ENCODE measurements around the gene ADAMTS10. TPM values are rescaled to one million over a fixed set of nuclear protein-coding genes. Genes with fewer than 3 reads are reported as not detected.
A peak's percentile ranks its signal among the peaks of the same experiment; 100 is the strongest.

The ADAMTS10 gene
- total and polyA plus RNA-seq, 2 of the 13 experiments (the other 11 are each of a cell fraction or from before 2014, with no cell fraction given) = 0.49 to 1.7 TPM

DNA sequence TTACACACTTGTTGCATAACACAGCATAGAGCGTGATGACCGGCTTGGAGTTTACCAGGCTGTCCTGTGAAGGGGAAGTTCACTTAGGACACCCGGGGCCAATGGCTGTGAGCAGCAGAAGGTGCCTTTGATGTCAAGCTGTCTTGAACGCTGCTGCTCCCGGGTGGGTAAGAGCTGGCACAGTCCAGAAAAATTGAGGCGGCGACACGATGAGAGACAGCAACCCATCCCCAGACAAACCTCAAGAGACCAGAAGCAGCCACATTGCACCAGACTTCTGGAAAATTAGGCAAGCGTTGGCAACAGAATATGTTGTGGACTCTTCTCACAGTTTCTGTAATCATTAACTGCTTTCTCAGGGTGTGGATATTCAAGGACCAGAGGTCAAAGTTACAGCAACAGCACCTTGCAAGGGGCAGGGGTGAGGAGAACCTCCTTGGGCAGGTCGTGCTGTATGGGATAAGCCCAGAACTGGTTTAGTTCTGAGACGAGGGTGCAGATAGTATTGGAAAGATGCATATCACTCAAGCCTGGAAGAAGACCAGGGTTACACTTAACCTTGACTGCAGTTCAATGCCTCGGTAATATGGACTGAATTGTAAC lies 30.0 kb upstream of the ADAMTS10 start (continued):
- TF ChIP-seq NCOA1 (CRISPR knock-in tag; IDR thresholded peaks at IDR 0.05) = 0 out of 2 replicates have a peak, but pooled peaks have one; percentile 46
- TF ChIP-seq NKX3-1 (CRISPR knock-in tag; IDR thresholded peaks at IDR 0.05) = no peak
- peak; percentile 70 for TF ChIP-seq ASH2L (IDR thresholded peaks at IDR 0.05; ENCODE audit: insufficient read length, low read depth, low read length)
- TF ChIP-seq DPF2 (CRISPR knock-in tag; IDR thresholded peaks at IDR 0.05; ENCODE audit: borderline replicate concordance, low read depth) = peak; percentile 87
- TF ChIP-seq, protein P1, sequence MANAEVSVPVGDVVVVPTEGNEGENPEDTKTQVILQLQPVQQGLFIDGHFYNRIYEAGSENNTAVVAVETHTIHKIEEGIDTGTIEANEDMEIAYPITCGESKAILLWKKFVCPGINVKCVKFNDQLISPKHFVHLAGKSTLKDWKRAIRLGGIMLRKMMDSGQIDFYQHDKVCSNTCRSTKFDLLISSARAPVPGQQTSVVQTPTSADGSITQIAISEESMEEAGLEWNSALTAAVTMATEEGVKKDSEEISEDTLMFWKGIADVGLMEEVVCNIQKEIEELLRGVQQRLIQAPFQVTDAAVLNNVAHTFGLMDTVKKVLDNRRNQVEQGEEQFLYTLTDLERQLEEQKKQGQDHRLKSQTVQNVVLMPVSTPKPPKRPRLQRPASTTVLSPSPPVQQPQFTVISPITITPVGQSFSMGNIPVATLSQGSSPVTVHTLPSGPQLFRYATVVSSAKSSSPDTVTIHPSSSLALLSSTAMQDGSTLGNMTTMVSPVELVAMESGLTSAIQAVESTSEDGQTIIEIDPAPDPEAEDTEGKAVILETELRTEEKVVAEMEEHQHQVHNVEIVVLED (CRISPR knock-in tag; IDR thresholded peaks at IDR 0.05; ENCODE audit: borderline replicate concordance) = no peak; the same call in 1 of the 2 replicates
- 0 out of 2 replicates have a peak, but pooled peaks have one; percentile 85 for TF ChIP-seq ZNF224 (CRISPR knock-in tag; IDR thresholded peaks at IDR 0.05)
- TF ChIP-seq POLR2AphosphoS2 (IDR thresholded peaks at IDR 0.05; ENCODE audit: low read depth, low read length) = no peak
- TF ChIP-seq ZFP62 (CRISPR knock-in tag; IDR thresholded peaks at IDR 0.05) = no peak
- TF ChIP-seq ZMYM2 (CRISPR knock-in tag; IDR thresholded peaks at IDR 0.05) = no peak
- 0 out of 2 replicates have a peak, but pooled peaks have one; percentile 44 for TF ChIP-seq MTA1 (CRISPR knock-in tag; IDR thresholded peaks at IDR 0.05; ENCODE audit: borderline replicate concordance)
- no peak for TF ChIP-seq NFATC3 (CRISPR knock-in tag; IDR thresholded peaks at IDR 0.05)
- TF ChIP-seq ZNF703 (CRISPR knock-in tag; IDR thresholded peaks at IDR 0.05; ENCODE audit: borderline replicate concordance) = no peak
- TF ChIP-seq ZNF510 (CRISPR knock-in tag; IDR thresholded peaks at IDR 0.05; ENCODE audit: low read depth) = no peak
- no peak for TF ChIP-seq HMGA1 (CRISPR knock-in tag; conservative IDR thresholded peaks at IDR 0.05)
- no peak for TF ChIP-seq IRX3 (CRISPR knock-in tag; IDR thresholded peaks at IDR 0.05; ENCODE audit: borderline replicate concordance, low read depth)
- TF ChIP-seq, protein P2, sequence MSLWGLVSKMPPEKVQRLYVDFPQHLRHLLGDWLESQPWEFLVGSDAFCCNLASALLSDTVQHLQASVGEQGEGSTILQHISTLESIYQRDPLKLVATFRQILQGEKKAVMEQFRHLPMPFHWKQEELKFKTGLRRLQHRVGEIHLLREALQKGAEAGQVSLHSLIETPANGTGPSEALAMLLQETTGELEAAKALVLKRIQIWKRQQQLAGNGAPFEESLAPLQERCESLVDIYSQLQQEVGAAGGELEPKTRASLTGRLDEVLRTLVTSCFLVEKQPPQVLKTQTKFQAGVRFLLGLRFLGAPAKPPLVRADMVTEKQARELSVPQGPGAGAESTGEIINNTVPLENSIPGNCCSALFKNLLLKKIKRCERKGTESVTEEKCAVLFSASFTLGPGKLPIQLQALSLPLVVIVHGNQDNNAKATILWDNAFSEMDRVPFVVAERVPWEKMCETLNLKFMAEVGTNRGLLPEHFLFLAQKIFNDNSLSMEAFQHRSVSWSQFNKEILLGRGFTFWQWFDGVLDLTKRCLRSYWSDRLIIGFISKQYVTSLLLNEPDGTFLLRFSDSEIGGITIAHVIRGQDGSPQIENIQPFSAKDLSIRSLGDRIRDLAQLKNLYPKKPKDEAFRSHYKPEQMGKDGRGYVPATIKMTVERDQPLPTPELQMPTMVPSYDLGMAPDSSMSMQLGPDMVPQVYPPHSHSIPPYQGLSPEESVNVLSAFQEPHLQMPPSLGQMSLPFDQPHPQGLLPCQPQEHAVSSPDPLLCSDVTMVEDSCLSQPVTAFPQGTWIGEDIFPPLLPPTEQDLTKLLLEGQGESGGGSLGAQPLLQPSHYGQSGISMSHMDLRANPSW (CRISPR knock-in tag; IDR thresholded peaks at IDR 0.05; ENCODE audit: borderline replicate concordance) = no peak
- peak; percentile 48; the same call in 1 of the 2 replicates for TF ChIP-seq ZNF335 (CRISPR knock-in tag; IDR thresholded peaks at IDR 0.05)
- TF ChIP-seq LCORL (IDR thresholded peaks at IDR 0.05) = no peak
- peak; percentile 75; the same call in 1 of the 2 replicates for TF ChIP-seq LCORL (CRISPR knock-in tag; IDR thresholded peaks at IDR 0.05)
- TF ChIP-seq, protein P3, sequence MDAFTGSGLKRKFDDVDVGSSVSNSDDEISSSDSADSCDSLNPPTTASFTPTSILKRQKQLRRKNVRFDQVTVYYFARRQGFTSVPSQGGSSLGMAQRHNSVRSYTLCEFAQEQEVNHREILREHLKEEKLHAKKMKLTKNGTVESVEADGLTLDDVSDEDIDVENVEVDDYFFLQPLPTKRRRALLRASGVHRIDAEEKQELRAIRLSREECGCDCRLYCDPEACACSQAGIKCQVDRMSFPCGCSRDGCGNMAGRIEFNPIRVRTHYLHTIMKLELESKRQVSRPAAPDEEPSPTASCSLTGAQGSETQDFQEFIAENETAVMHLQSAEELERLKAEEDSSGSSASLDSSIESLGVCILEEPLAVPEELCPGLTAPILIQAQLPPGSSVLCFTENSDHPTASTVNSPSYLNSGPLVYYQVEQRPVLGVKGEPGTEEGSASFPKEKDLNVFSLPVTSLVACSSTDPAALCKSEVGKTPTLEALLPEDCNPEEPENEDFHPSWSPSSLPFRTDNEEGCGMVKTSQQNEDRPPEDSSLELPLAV (CRISPR knock-in tag; conservative IDR thresholded peaks at IDR 0.05; ENCODE audit: low read depth) = no peak
- TF ChIP-seq, protein P4, sequence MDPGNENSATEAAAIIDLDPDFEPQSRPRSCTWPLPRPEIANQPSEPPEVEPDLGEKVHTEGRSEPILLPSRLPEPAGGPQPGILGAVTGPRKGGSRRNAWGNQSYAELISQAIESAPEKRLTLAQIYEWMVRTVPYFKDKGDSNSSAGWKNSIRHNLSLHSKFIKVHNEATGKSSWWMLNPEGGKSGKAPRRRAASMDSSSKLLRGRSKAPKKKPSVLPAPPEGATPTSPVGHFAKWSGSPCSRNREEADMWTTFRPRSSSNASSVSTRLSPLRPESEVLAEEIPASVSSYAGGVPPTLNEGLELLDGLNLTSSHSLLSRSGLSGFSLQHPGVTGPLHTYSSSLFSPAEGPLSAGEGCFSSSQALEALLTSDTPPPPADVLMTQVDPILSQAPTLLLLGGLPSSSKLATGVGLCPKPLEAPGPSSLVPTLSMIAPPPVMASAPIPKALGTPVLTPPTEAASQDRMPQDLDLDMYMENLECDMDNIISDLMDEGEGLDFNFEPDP (CRISPR knock-in tag; conservative IDR thresholded peaks at IDR 0.05) = no peak
- TF ChIP-seq HOXA3 (CRISPR knock-in tag; IDR thresholded peaks at IDR 0.05) = 0 out of 2 replicates have a peak, but pooled peaks have one; percentile 32

Data from HepG2 (cell line).